HAP-1 (cell line): ENCODE data around the gene OSBPL8.
"Not testable (repeated sequence)": the region's sequence is repeated elsewhere in the genome, so short reads cannot be mapped to it uniquely, and the experiment has no call there.

ENCODE experiments used
- DNase-seq, 2 experiments: peaks; one replicate each; pipeline ENCODE4 v3.0.0-alpha.2; 2016 to 2020; ENCODE audit warnings: low spot score in 2 of 2
- H3K27me3 ChIP-seq: fragments of 250-450 bp; sonication (Bioruptor Pico); 2 replicates; pipeline ENCODE4 v1.5.1; 2020; ENCODE audit warnings: low read depth, mild to moderate bottlenecking, moderate library complexity
- H3K36me3 ChIP-seq: fragments of 250-450 bp; sonication (Bioruptor Pico); replicated peaks from 2 replicates; pipeline ENCODE4 v1.5.1; 2020; ENCODE audit warnings: mild to moderate bottlenecking
- H3K4me1 ChIP-seq: fragments of 250-450 bp; sonication (Bioruptor Pico); 2 replicates; pipeline ENCODE4 v1.5.1; 2020; ENCODE audit warnings: mild to moderate bottlenecking
- H3K4me3 ChIP-seq: fragments of 250-450 bp; sonication (Bioruptor Pico); 2 replicates; pipeline ENCODE4 v1.5.1; 2020; ENCODE audit warnings: mild to moderate bottlenecking, moderate library complexity
- H3K9me3 ChIP-seq: fragments of 250-450 bp; sonication (Bioruptor Pico); 2 replicates; pipeline ENCODE4 v1.5.1; 2020; ENCODE audit warnings: mild to moderate bottlenecking, moderate library complexity
- in situ Hi-C: fragments of 300-500 bp; cut with MboI; formaldehyde crosslinking; loops from 3 replicates; pipeline ENCODE4 v1.14.3; 2020; ENCODE audit warnings: low sequenced_read_pairs, inconsistent platforms, mixed read lengths

OSBPL8 gene

DNA sequence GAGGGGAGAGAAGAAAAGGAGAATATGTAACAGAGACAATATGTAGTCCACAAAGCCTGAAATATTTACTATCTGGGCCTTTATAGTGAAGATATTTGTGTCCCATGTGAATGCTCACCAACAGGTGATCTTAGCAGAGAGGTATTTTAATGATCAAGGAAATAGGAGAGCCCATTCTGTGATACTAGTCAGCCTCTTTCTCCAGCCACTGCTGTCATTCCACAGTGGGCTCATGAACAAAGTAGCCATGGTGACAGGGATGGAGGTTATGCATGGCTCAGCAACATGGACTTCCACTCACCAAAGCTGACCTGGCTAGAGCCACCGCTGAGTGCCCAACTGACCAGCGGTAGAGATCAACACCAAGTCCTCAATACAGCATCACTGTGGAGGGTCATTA, 58.2 kb downstream of the OSBPL8 start:
- no peak for DNase-seq
- no peaks in the 10 kb centered on the region for H3K27me3 ChIP-seq
- H3K36me3 ChIP-seq: no peaks in the 10 kb centered on the region
- H3K9me3 ChIP-seq: no peaks in the 10 kb centered on the region
- H3K4me1 ChIP-seq: no peaks in the 10 kb centered on the region; the same call in 1 of the 2 replicates
- no peak overlapping the region for H3K4me3 ChIP-seq
- in situ Hi-C loops: no loop called here

DNA sequence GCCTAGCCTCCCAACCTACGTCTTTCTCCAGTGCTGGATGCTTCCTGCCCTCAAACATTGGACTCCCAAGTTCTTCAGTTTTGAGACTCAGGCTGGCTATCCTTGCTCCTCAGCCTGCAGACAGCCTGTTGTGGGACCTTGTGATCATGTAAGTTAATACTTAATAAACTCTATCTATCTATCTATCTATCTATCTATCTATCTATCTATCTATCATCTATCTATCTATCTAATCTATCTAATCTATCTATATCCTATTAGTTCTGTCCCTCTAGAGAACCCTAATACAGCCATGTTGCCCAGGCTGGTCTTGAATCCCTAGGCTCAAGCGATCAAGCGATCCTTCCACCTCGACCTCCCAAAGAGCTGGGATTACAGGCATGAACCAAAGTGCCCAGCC, 60.4 kb downstream of the OSBPL8 start:
- H3K36me3 ChIP-seq, H3K27me3 ChIP-seq, DNase-seq, H3K9me3 ChIP-seq, H3K4me3 ChIP-seq, H3K4me1 ChIP-seq, in situ Hi-C loops: not testable (repeated sequence)

- H3K9me3 ChIP-seq: no peaks in the 10 kb centered on the region
- DNase-seq: no peak
- in situ Hi-C loops: no loop called here
- H3K27me3 ChIP-seq: no peaks in the 10 kb centered on the region
- H3K4me1 ChIP-seq: no peaks in the 10 kb centered on the region
- no peak overlapping the region for H3K4me3 ChIP-seq
- no peaks in the 10 kb centered on the region for H3K36me3 ChIP-seq
Measured at GRCh38 chr12:76495556-76495955, 64.0 kb downstream of the OSBPL8 start.

GRCh38 chr12:76491292-76491691, 68.3 kb downstream of the OSBPL8 start:
- in situ Hi-C loops: no loop called here

GRCh38 chr12:76490763-76491162, 68.8 kb downstream of the OSBPL8 start:
- in situ Hi-C loops: no loop called here
- Histone ChIP-seq H3K27me3 (no peaks in the 10 kb centered on the region), H3K9me3 (no peaks in the 10 kb centered on the region), H3K4me1 (no peaks in the 10 kb centered on the region), H3K36me3 (no peaks in the 10 kb centered on the region), H3K4me3 (no peak overlapping the region)
- DNase-seq: no peak

More at GRCh38 chr12:76491292-76491691, 68.3 kb downstream of the OSBPL8 start:
- no peaks in the 10 kb centered on the region for H3K9me3 ChIP-seq
- H3K4me3 ChIP-seq: no peak overlapping the region
- H3K27me3 ChIP-seq: no peaks in the 10 kb centered on the region
- H3K4me1 ChIP-seq: no peaks in the 10 kb centered on the region
- no peaks in the 10 kb centered on the region for H3K36me3 ChIP-seq
- DNase-seq: no peak

GRCh38 chr12:76489737-76490136, 69.8 kb downstream of the OSBPL8 start:
- no peaks in the 10 kb centered on the region for H3K9me3 ChIP-seq
- no peaks in the 10 kb centered on the region for H3K27me3 ChIP-seq
- in situ Hi-C loops: no loop called here
- no peak overlapping the region for H3K4me3 ChIP-seq
- H3K36me3 ChIP-seq: no peaks in the 10 kb centered on the region
- H3K4me1 ChIP-seq: no peaks in the 10 kb centered on the region
- no peak for DNase-seq

GRCh38 chr12:76486011-76486410, 73.6 kb downstream of the OSBPL8 start:
- Histone ChIP-seq H3K9me3 (no peaks in the 10 kb centered on the region), H3K36me3 (no peaks in the 10 kb centered on the region), H3K4me3 (no peak overlapping the region), H3K4me1 (no peaks in the 10 kb centered on the region; the same call in 1 of the 2 replicates), H3K27me3 (no peaks in the 10 kb centered on the region)
- in situ Hi-C loops: no loop called here
- DNase-seq: no peak

DNA sequence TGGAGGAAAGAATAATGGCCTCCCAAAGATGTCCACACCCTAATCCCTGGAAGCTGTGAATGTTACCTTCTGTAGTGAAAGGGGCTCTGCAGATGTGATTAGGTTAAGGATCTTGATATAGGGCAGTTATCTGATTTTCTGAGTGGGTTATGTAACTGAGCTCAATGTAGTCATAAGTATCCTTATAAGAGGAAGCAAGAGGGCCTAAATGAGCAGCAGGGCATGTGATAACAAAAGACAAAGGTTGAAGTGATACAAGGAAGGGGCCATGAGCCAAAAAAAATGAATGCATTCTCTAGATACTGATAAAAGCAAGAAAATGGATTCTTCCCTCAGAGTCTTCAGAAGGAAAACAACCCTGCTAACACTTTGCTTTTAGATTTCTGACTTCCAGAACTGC, 78.8 kb downstream of the OSBPL8 start:
- Histone ChIP-seq H3K4me3 (no peak overlapping the region), H3K36me3 (no peaks in the 10 kb centered on the region), H3K9me3 (no peaks in the 10 kb centered on the region), H3K4me1 (no peaks in the 10 kb centered on the region; the same call in none of the 2 replicates), H3K27me3 (no peaks in the 10 kb centered on the region)
- no peak for DNase-seq
- in situ Hi-C loops: no loop called here

GRCh38 chr12:76478045-76478444, 81.5 kb downstream of the OSBPL8 start:
- DNase-seq: no peak
- no peaks in the 10 kb centered on the region for H3K36me3 ChIP-seq
- H3K4me1 ChIP-seq: no peaks in the 10 kb centered on the region; the same call in none of the 2 replicates
- H3K9me3 ChIP-seq: no peaks in the 10 kb centered on the region
- H3K27me3 ChIP-seq: no peaks in the 10 kb centered on the region
- H3K4me3 ChIP-seq: no peak overlapping the region
- in situ Hi-C loops: no loop called here

DNA sequence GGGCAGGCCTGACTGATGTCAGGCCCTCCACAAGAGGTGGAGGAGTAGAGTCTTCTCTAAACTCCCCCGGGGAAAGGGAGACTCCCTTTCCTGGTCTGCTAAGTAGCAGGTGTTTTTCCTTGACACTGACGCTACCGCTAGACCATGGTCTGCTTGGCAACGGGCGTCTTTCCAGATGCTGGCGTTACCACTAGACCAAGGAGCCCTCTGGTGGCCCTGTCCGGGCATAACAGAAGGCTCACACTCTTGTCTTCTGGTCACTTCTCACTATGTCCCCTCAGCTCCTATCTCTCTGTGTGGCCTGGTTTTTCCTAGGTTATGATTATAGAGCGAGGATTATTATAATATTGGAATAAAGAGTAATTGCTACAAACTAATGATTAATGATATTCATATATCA, 86.7 kb downstream of the OSBPL8 start:
- not testable (repeated sequence) for H3K9me3 ChIP-seq, H3K4me3 ChIP-seq, H3K27me3 ChIP-seq, H3K36me3 ChIP-seq, H3K4me1 ChIP-seq
- in situ Hi-C loops: loop anchor here (25.0 kb wide), 2 partner anchors 411 to 986 kb away; partner anchors contain the start of gene GLIPR1
- DNase-seq: peak in 1 of 2 experiments; percentile 36

GRCh38 chr12:76471579-76471978, 88.0 kb downstream of the OSBPL8 start:
- no peak overlapping the region for H3K4me3 ChIP-seq
- peaks cover 4% of the 10 kb centered on the region for H3K4me1 ChIP-seq
- in situ Hi-C loops: loop anchor here (25.0 kb wide), 2 partner anchors 409 to 984 kb away; partner anchors contain the start of gene GLIPR1
- no peaks in the 10 kb centered on the region for H3K27me3 ChIP-seq
- no peaks in the 10 kb centered on the region for H3K9me3 ChIP-seq
- H3K36me3 ChIP-seq: no peaks in the 10 kb centered on the region
- DNase-seq: no peak

DNA sequence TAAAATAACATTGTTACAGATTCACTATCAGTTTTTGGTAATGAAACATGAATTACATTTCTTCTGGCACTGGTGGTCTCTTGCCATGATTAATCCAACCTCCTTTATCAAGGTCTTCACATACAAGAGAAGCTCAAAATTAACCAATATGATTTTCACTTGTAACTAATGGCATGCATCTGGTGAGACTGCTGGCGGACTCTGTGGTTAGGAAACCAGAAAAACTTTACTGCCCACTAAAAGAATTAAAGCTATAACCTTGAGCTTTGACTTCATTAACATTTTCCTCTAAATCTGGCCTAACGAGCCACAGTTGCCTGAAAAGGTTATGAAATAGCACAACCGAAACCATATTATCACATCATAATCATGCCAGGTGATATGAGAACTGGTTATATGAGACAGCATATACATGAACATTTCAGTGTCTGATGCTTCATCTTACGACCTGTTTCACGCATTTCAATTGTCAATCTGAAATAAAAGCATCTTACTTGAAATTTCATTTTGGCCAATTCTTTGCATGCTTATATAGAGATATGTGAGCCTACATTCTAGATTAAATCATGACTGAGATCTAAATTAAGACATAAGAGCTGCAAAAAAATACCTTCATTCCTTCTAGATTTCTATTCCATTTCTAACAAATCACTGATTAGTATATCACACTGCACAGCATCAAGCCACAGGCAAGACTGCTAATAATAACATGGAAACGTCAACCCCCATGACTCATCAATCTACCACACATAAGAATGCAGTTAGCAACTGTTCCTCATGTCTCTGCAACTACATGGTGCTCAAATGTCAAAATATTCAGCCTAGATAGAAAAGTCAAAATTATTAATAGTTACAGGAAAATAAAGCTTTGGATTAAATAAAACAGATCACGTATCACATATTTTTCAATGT, 89.3 kb downstream of the OSBPL8 start:
- no peaks in the 10 kb centered on the region for H3K9me3 ChIP-seq
- in situ Hi-C loops: loop anchor here (25.0 kb wide), 2 partner anchors 408 to 983 kb away; partner anchors contain the start of gene GLIPR1
- no peaks in the 10 kb centered on the region for H3K36me3 ChIP-seq
- H3K4me3 ChIP-seq: no peak overlapping the region
- no peaks in the 10 kb centered on the region for H3K27me3 ChIP-seq
- H3K4me1 ChIP-seq: peaks cover 4% of the 10 kb centered on the region
- DNase-seq: no peak

DNA sequence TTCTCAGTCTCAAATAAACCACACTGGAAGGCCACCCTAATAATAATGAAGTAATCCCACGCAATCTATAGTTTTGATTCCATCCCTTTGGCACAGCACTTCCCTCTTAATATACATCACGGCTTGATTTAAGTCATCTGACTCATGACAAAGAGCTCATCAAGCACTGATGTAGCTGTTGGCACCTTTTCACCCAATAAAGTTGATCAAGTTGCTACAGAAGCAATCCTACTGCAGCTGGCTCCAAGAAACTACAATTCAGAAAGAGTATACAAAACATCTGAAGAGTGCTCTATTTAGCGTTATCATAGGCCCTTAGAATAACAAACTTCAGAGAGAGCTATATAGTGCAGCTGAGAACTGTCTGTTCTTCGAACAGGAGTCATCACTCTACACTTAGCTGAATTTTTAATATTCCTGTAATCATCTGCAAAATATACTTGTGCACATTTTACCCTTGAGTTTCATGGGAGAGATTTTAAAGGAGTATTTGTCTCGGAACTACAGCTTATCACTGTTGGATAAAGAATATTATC, 94.9 kb downstream of the OSBPL8 start:
- no peak for DNase-seq
- in situ Hi-C loops: loop anchor here (25.0 kb wide), 2 partner anchors 402 to 977 kb away; partner anchors contain the start of gene GLIPR1
- no peaks in the 10 kb centered on the region for H3K36me3 ChIP-seq
- no peak overlapping the region for H3K4me3 ChIP-seq
- no peaks in the 10 kb centered on the region for H3K9me3 ChIP-seq
- peaks cover 9% of the 10 kb centered on the region for H3K4me1 ChIP-seq
- H3K27me3 ChIP-seq: no peaks in the 10 kb centered on the region

DNA sequence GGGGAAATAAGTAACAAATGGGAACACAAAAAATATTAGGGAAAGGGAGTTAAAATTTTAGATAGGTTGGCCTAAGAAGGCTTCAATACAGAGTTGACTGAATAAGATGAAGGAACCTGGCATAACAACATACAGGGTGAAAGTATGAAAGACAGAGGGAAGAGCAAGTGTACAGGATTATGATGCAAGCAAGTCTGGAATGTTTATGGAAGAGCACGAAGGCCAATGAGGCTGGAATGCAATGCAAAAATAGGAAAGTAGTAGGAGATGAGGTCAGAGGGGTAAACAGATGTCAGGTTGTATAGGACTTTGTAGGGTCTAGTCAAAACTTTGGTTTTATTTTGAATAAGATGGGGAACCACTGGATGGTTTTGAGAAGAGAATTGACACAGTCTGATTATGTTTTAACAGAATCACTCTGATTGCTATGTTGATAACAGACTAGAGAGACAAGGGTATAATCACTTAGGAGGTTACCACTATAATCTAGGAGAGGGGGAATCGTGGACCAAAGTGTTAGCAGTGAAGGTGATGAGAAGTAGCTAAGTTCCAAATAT, 96.8 kb downstream of the OSBPL8 start:
- Histone ChIP-seq H3K27me3 (no peaks in the 10 kb centered on the region), H3K4me1 (peaks cover 9% of the 10 kb centered on the region), H3K9me3 (no peaks in the 10 kb centered on the region), H3K4me3 (no peak overlapping the region), H3K36me3 (no peaks in the 10 kb centered on the region)
- DNase-seq: no peak
- in situ Hi-C loops: loop anchor here (25.0 kb wide), 2 partner anchors 400 to 975 kb away; partner anchors contain the start of gene GLIPR1
